ENCODE results near the gene LCN10. TPM values are rescaled to one million over a fixed set of nuclear protein-coding genes. Genes with fewer than 3 reads are reported as not detected.

Gene LCN10
- total RNA-seq, 3 donors from 2014 or later (not counting 1 experiment from before 2014, with no cell fraction given), result not detected

- no peaks in the 10 kb centered on the region for H3K36me3 ChIP-seq (ENCODE audit: control insufficient read depth, insufficient read depth, low read length)
- Mint-ChIP-seq H3K27ac (no peak overlapping the region), H3K4me1 (peaks cover 2% of the 10 kb centered on the region in 2 donors), H3K9me3 (no peaks in the 10 kb centered on the region), H3K27me3 (ENCODE audit: low read depth in 2 of 2) (peaks cover 21 to 29% of the 10 kb centered on the region in 2 donors), H3K36me3 (no peaks in the 10 kb centered on the region), H3K4me3 (no peak overlapping the region)
- intact Hi-C loops (cut with micrococcal nuclease), result no loop called here
- peaks cover under 1% of the 10 kb centered on the region for H3K4me1 ChIP-seq (ENCODE audit: control insufficient read depth, insufficient read depth, low read length)
- no peaks in the 10 kb centered on the region for H3K27me3 ChIP-seq (ENCODE audit: control insufficient read depth, insufficient read depth, low read length)
- H3K9me3 ChIP-seq (ENCODE audit: control insufficient read depth, insufficient read depth, low read length), result no peaks in the 10 kb centered on the region
- no peak for ATAC-seq
- H3K4me3 ChIP-seq (ENCODE audit: low read length), result no peak overlapping the region
- 93% methylated on average over 3 of the region's 3 CpGs for WGBS (ENCODE audit: insufficient coverage)
- no peak for TF ChIP-seq CTCF (IDR thresholded peaks at IDR 0.05)
- DNase-seq, result no peak
- no peak overlapping the region for H3K27ac ChIP-seq (ENCODE audit: low read length)
Measured at GRCh38 chr9:136782452-136782851, 39.7 kb upstream of the LCN10 start.

DNA sequence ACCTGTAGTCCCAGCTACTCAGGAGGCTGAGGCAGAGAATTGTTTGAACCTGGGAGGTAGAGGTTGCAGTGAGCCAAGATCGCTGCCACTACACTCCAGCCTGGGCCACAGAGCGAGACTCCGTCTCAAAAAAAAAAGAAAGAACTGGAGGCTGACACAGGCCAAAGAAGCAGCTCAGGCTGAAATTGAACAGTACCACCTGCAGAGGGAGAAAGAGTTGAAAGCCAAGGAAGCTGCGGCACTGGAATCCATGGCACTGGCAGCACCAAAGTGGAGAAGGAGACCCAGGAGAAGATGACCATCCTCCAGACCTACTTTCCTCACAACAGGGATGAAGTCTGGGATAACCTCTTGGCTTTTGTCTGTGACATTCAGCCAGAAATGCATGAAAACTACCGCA lies 37.1 kb upstream of the LCN10 start:
- TF ChIP-seq CTCF (IDR thresholded peaks at IDR 0.05), result no peak
- no peak overlapping the region for H3K27ac ChIP-seq (ENCODE audit: low read length)
- ATAC-seq (no peak), DNase-seq (no peak)
- no peak overlapping the region for H3K4me3 ChIP-seq (ENCODE audit: low read length)
- no peaks in the 10 kb centered on the region for H3K27me3 ChIP-seq (ENCODE audit: control insufficient read depth, insufficient read depth, low read length)
- no peaks in the 10 kb centered on the region for H3K9me3 ChIP-seq (ENCODE audit: control insufficient read depth, insufficient read depth, low read length)
- H3K4me3 Mint-ChIP-seq, result no peak overlapping the region
- no peak overlapping the region for H3K27ac Mint-ChIP-seq
- intact Hi-C loops (cut with micrococcal nuclease), result no loop called here
- H3K4me1 Mint-ChIP-seq, result no peaks in the 10 kb centered on the region
- no peaks in the 10 kb centered on the region for H3K4me1 ChIP-seq (ENCODE audit: control insufficient read depth, insufficient read depth, low read length)
- no peaks in the 10 kb centered on the region for H3K9me3 Mint-ChIP-seq
- peaks cover 25 to 35% of the 10 kb centered on the region in 2 donors for H3K27me3 Mint-ChIP-seq (ENCODE audit: low read depth in 2 of 2)
- 86% methylated on average over 5 of the region's 5 CpGs for WGBS (ENCODE audit: insufficient coverage)
- no peaks in the 10 kb centered on the region for H3K36me3 Mint-ChIP-seq
- H3K36me3 ChIP-seq (ENCODE audit: control insufficient read depth, insufficient read depth, low read length), result no peaks in the 10 kb centered on the region

GRCh38 chr9:136777359-136777758 lies 34.6 kb upstream of the LCN10 start:
- H3K27ac ChIP-seq (ENCODE audit: low read length), result no peak overlapping the region
- no peaks in the 10 kb centered on the region for H3K9me3 Mint-ChIP-seq
- H3K27me3 ChIP-seq (ENCODE audit: control insufficient read depth, insufficient read depth, low read length), result no peaks in the 10 kb centered on the region
- peaks cover 0 to 5% of the 10 kb centered on the region in 2 donors for H3K4me1 Mint-ChIP-seq
- WGBS (ENCODE audit: insufficient coverage), result 76% methylated on average over 14 of the region's 14 CpGs
- ATAC-seq, result no peak
- intact Hi-C loops (cut with micrococcal nuclease), result no loop called here
- H3K36me3 ChIP-seq (ENCODE audit: control insufficient read depth, insufficient read depth, low read length), result no peaks in the 10 kb centered on the region
- peaks cover 9% of the 10 kb centered on the region for H3K9me3 ChIP-seq (ENCODE audit: control insufficient read depth, insufficient read depth, low read length)
- H3K27ac Mint-ChIP-seq, result no peak overlapping the region
- H3K36me3 Mint-ChIP-seq, result no peaks in the 10 kb centered on the region
- peaks cover 5% of the 10 kb centered on the region for H3K4me1 ChIP-seq (ENCODE audit: control insufficient read depth, insufficient read depth, low read length)
- DNase-seq, result no peak
- H3K27me3 Mint-ChIP-seq (ENCODE audit: low read depth in 2 of 2), result peaks cover 25 to 35% of the 10 kb centered on the region in 2 donors
- H3K4me3 Mint-ChIP-seq, result no peak overlapping the region
- no peak for TF ChIP-seq CTCF (IDR thresholded peaks at IDR 0.05)
- H3K4me3 ChIP-seq (ENCODE audit: low read length), result no peak overlapping the region

DNA sequence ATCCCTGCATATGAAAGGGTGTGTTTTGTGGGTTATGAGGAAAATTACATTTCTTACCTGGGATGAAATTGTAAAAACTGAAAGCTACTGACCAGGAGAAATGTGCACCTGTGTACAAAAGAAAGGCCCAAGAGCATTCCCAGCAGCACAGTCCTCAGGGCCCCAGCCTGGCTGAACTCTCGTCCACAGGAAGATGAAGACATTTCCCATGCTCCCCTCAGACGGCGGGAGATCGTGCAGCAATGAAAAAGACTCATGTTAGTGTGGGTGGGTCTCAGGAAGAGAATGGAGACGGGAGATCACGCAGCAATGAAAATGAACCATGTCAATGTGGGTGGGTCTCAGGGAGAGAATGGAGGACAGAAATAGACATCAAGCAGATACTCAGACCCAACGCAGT lies 34.2 kb upstream of the LCN10 start:
- Histone ChIP-seq H3K4me3 (ENCODE audit: low read length) (no peak overlapping the region), H3K27me3 (ENCODE audit: control insufficient read depth, insufficient read depth, low read length) (no peaks in the 10 kb centered on the region), H3K36me3 (ENCODE audit: control insufficient read depth, insufficient read depth, low read length) (no peaks in the 10 kb centered on the region), H3K9me3 (ENCODE audit: control insufficient read depth, insufficient read depth, low read length) (peaks cover 9% of the 10 kb centered on the region), H3K4me1 (ENCODE audit: control insufficient read depth, insufficient read depth, low read length) (peaks cover 5% of the 10 kb centered on the region), H3K27ac (ENCODE audit: low read length) (no peak overlapping the region)
- H3K9me3 Mint-ChIP-seq, result no peaks in the 10 kb centered on the region
- intact Hi-C loops (cut with micrococcal nuclease), result no loop called here
- H3K4me1 Mint-ChIP-seq, result peaks cover 0 to 5% of the 10 kb centered on the region in 2 donors
- peaks cover 25 to 35% of the 10 kb centered on the region in 2 donors for H3K27me3 Mint-ChIP-seq (ENCODE audit: low read depth in 2 of 2)
- no peak for TF ChIP-seq CTCF (IDR thresholded peaks at IDR 0.05)
- DNase-seq (no peak), ATAC-seq (no peak)
- no peaks in the 10 kb centered on the region for H3K36me3 Mint-ChIP-seq
- 81% methylated on average over 7 of the region's 7 CpGs for WGBS (ENCODE audit: insufficient coverage)
- no peak overlapping the region for H3K27ac Mint-ChIP-seq
- H3K4me3 Mint-ChIP-seq, result no peak overlapping the region

All from natural killer cell (primary cell).